CD14-positive monocyte (primary cell): ENCODE data around the gene FBXL17. TPM values are rescaled to one million over a fixed set of nuclear protein-coding genes. Genes with fewer than 3 reads are reported as not detected.

Experiments used
- DNase-seq, 3 donors: peaks; one replicate each; pipeline ENCODE4 v3.0.0-alpha.2; 2011 to 2022
- H2AFZ ChIP-seq: 2 replicates; pipeline ENCODE4 v1.6.0; 2012; ENCODE audit warnings: mild to moderate bottlenecking, low read depth, low read length, inconsistent platforms; ENCODE audit not compliant: insufficient read depth, poor library complexity, severe bottlenecking
- H3K27ac ChIP-seq, 2 donors: 1 replicate in 1 of 2; 2 replicates in 1 of 2; pipeline ENCODE4 v1.5.1; 2012 to 2013; ENCODE audit warnings: low read length in 2 of 2, control low read depth in 1 of 2, inconsistent platforms in 1 of 2, low read depth in 1 of 2, mild to moderate bottlenecking in 1 of 2
- H3K27me3 ChIP-seq, 2 donors: one replicate each; pipeline versions ENCODE4 v1.6.0 to v1.6.1; 2011 to 2013; ENCODE audit warnings: low read length in 2 of 2; ENCODE audit not compliant: control insufficient read depth in 2 of 2, insufficient read depth in 2 of 2
- H3K36me3 ChIP-seq, 2 donors: replicated peaks in 1 of 2; 1 replicate in 1 of 2; 2 replicates in 1 of 2; pipeline versions ENCODE4 v1.5.1 to v1.6.1; 2012 to 2013; ENCODE audit warnings: low read length in 2 of 2, control low read depth in 1 of 2, inconsistent platforms in 1 of 2, mild to moderate bottlenecking in 1 of 2; ENCODE audit not compliant: insufficient read depth in 2 of 2, control insufficient read depth in 1 of 2
- H3K4me1 ChIP-seq, 2 donors: 1 replicate in 1 of 2; 2 replicates in 1 of 2; pipeline versions ENCODE4 v1.5.1 to v1.6.1; 2012 to 2013; ENCODE audit warnings: low read length in 2 of 2, control low read depth in 1 of 2, inconsistent platforms in 1 of 2, mild to moderate bottlenecking in 1 of 2, moderate library complexity in 1 of 2; ENCODE audit not compliant: insufficient read depth in 2 of 2, control insufficient read depth in 1 of 2
- H3K4me2 ChIP-seq: replicated peaks from 2 replicates; pipeline ENCODE3; 2012; ENCODE audit warnings: low read length, moderate library complexity, mild to moderate bottlenecking; ENCODE audit not compliant: poor library complexity, severe bottlenecking; ENCODE audit errors: extremely low read depth
- H3K4me3 ChIP-seq, 3 experiments: fragments of 200-600 bp in 1 of 3; sonication (generic) in 1 of 3; replicated peaks in 1 of 3; 1 replicate in 2 of 3; 2 replicates in 1 of 3; pipeline ENCODE4 v1.5.1; 2011 to 2013; ENCODE audit warnings: low read length in 3 of 3, mild to moderate bottlenecking in 3 of 3, control low read depth in 2 of 3, low read depth in 2 of 3, inconsistent platforms in 1 of 3, moderate library complexity in 1 of 3
- H3K79me2 ChIP-seq: 2 replicates; pipeline ENCODE4 v1.6.0; 2012; ENCODE audit warnings: mild to moderate bottlenecking, control low read depth, inconsistent platforms, low read length, moderate library complexity; ENCODE audit not compliant: insufficient read depth
- H3K9ac ChIP-seq: 2 replicates; pipeline ENCODE4 v1.6.0; 2017; ENCODE audit warnings: low read length, mild to moderate bottlenecking; ENCODE audit not compliant: insufficient read depth, poor library complexity, severe bottlenecking
- H3K9me3 ChIP-seq, 2 donors: replicated peaks in 1 of 2; 1 replicate in 1 of 2; 2 replicates in 1 of 2; pipeline versions ENCODE4 v1.5.1 to v1.6.1; 2012 to 2013; ENCODE audit warnings: low read length in 2 of 2, control low read depth in 1 of 2; ENCODE audit not compliant: control insufficient read depth in 1 of 2, insufficient read depth in 1 of 2
- H4K20me1 ChIP-seq: 2 replicates; pipeline ENCODE4 v1.6.0; 2012; ENCODE audit warnings: mild to moderate bottlenecking, low read length, control low read depth, moderate library complexity; ENCODE audit not compliant: insufficient read depth
- H3K27ac Mint-ChIP-seq, 7 donors: one replicate each; pipeline ENCODE4 v1.8.0; 2020; ENCODE audit warnings: mild to moderate bottlenecking in 7 of 7, mixed read lengths in 7 of 7, moderate library complexity in 6 of 7, inconsistent platforms in 2 of 7
- H3K27me3 Mint-ChIP-seq, 3 donors: one replicate each; pipeline ENCODE4 v1.8.0; 2021 to 2022; ENCODE audit warnings: low read depth in 3 of 3, mild to moderate bottlenecking in 3 of 3, mixed read lengths in 3 of 3, moderate library complexity in 3 of 3, inconsistent platforms in 1 of 3
- H3K36me3 Mint-ChIP-seq, 2 donors: one replicate each; pipeline ENCODE4 v1.8.0; 2020; ENCODE audit warnings: mixed read lengths in 2 of 2, inconsistent platforms in 1 of 2, mild to moderate bottlenecking in 1 of 2
- H3K4me1 Mint-ChIP-seq: one replicate; pipeline ENCODE4 v1.8.0; 2020; ENCODE audit warnings: mild to moderate bottlenecking, mixed read lengths
- H3K4me3 Mint-ChIP-seq, 2 donors: one replicate each; pipeline ENCODE4 v1.8.0; 2020; ENCODE audit warnings: mild to moderate bottlenecking in 2 of 2, mixed read lengths in 2 of 2, moderate library complexity in 1 of 2
- H3K9me3 Mint-ChIP-seq, 7 donors: one replicate each; pipeline ENCODE4 v1.8.0; 2020 to 2022; ENCODE audit warnings: mixed read lengths in 7 of 7, mild to moderate bottlenecking in 6 of 7, moderate library complexity in 6 of 7, inconsistent platforms in 2 of 7
- CTCF ChIP-seq: fragments of 200-600 bp; IDR thresholded peaks from one replicate; pipeline ENCODE4 v1.8.0; 2022; ENCODE audit warnings: antibody characterized with exemption, mild to moderate bottlenecking
- WGBS: methylation state at CpG from one replicate; pipeline ENCODE4 v1.1.5; 2013; ENCODE audit warnings: missing lambda C conversion rate; ENCODE audit not compliant: insufficient coverage; 5-methylcytosine and 5-hydroxymethylcytosine counted together
- intact Hi-C, 2 donors: fragments of 100-400 bp; cut with micrococcal nuclease; formaldehyde crosslinking; loops; one replicate each; pipeline versions ENCODE4 v1.15.0 to v1.15.1; 2023
- polyA plus RNA-seq, 3 donors: library from polyadenylated mRNA; depleted of rRNA in 1 of 3; unstranded in 2 of 3; stranded (reverse) in 1 of 3; fragments of 300-500 nt in 2 of 3; fragments of >200 nt in 1 of 3; fragmentation: Illumina TruSeq in 2 of 3; gene quantifications; 1 replicate in 2 of 3; 2 replicates in 1 of 3; pipeline ENCODE4 v1.2.3, GENCODE V29; 2012 to 2021

The FBXL17 gene
- polyA plus RNA-seq, 3 donors, result 1.5 to 6.6 (median 2.0) TPM

GRCh38 chr5:107917983-107918382 lies 463.9 kb downstream of the FBXL17 start:
- H3K4me1 Mint-ChIP-seq, result peaks cover 3% of the 10 kb centered on the region
- no peak overlapping the region for H3K4me3 ChIP-seq
- no peaks in the 10 kb centered on the region for H3K36me3 Mint-ChIP-seq
- WGBS, result no CpG with 5 or more reads among the region's 3 CpGs
- H3K9ac ChIP-seq, result no peak overlapping the region
- no peak overlapping the region for H2AFZ ChIP-seq
- no peak for DNase-seq
- no peaks in the 10 kb centered on the region for H3K27me3 ChIP-seq
- H3K79me2 ChIP-seq, result no peaks in the 10 kb centered on the region
- intact Hi-C loops, result no loop called here
- no peak overlapping the region for H3K27ac Mint-ChIP-seq
- no peak overlapping the region for H3K4me2 ChIP-seq
- no peak overlapping the region for H3K4me3 Mint-ChIP-seq
- no peaks in the 10 kb centered on the region for H4K20me1 ChIP-seq
- no peak for TF ChIP-seq CTCF
- H3K9me3 ChIP-seq, result no peaks in the 10 kb centered on the region
- no peaks in the 10 kb centered on the region for H3K36me3 ChIP-seq
- H3K27ac ChIP-seq, result no peak overlapping the region
- H3K9me3 Mint-ChIP-seq, result peaks cover 0 to 2% (median 0%) of the 10 kb centered on the region in 7 donors
- no peaks in the 10 kb centered on the region for H3K4me1 ChIP-seq
- H3K27me3 Mint-ChIP-seq, result peaks cover 0 to 1% (median 1%) of the 10 kb centered on the region in 3 donors

GRCh38 chr5:107916731-107917725 lies 464.9 kb downstream of the FBXL17 start:
- H3K27me3 ChIP-seq, result no peaks in the 10 kb centered on the region
- no peaks in the 10 kb centered on the region for H3K79me2 ChIP-seq
- Mint-ChIP-seq H3K9me3 (peaks cover 0 to 2% (median 0%) of the 10 kb centered on the region in 7 donors), H3K36me3 (no peaks in the 10 kb centered on the region), H3K4me1 (peaks cover 3% of the 10 kb centered on the region), H3K4me3 (no peak overlapping the region), H3K27ac (no peak overlapping the region), H3K27me3 (peaks cover 0 to 1% (median 1%) of the 10 kb centered on the region in 3 donors)
- H3K9ac ChIP-seq, result no peak overlapping the region
- no peaks in the 10 kb centered on the region for H3K9me3 ChIP-seq
- no peak overlapping the region for H2AFZ ChIP-seq
- DNase-seq, result no peak
- H3K36me3 ChIP-seq, result no peaks in the 10 kb centered on the region
- no peaks in the 10 kb centered on the region for H3K4me1 ChIP-seq
- no peaks in the 10 kb centered on the region for H4K20me1 ChIP-seq
- H3K4me3 ChIP-seq, result no peak overlapping the region
- WGBS, result no CpG with 5 or more reads among the region's 6 CpGs
- intact Hi-C loops, result no loop called here
- no peak overlapping the region for H3K4me2 ChIP-seq
- no peak overlapping the region for H3K27ac ChIP-seq
- TF ChIP-seq CTCF, result no peak
